Measurements from ENCODE around the gene ZNF646. TPM values are rescaled to one million over a fixed set of nuclear protein-coding genes. Genes with fewer than 3 reads are reported as not detected.

The ZNF646 gene
- total RNA-seq, 6 donors from 2014 or later, result 16.7 to 40.9 (median 23.2) TPM

GRCh38 chr16:31128711-31129567, 54.7 kb downstream of the ZNF646 start:
- Histone ChIP-seq H3K4me1 (peaks cover 29 to 74% (median 57%) of the 10 kb centered on the region in 4 donors), H3K9me3 (no peaks in the 10 kb centered on the region), H3K36me3 (peaks cover 0 to 79% (median 42%) of the 10 kb centered on the region in 4 donors), H3K4me3 (no peak overlapping the region), H3K27ac (peak overlapping the region; percentile 91 to 94 (median 92)), H3K27me3 (no peaks in the 10 kb centered on the region)
- WGBS, 2 donors, result 40 to 75% methylated on average over 9 to 14 of the region's 14 CpGs
- TF ChIP-seq EP300 (IDR thresholded peaks at IDR 0.05) (peak in 2 of 4 donors; percentile 58 to 78), POLR2AphosphoS5 (IDR thresholded peaks at IDR 0.05) (peak; percentile 81 to 87), POLR2A (IDR thresholded peaks at IDR 0.05) (peak in 1 of 4 donors; percentile 76), CTCF (IDR thresholded peaks at IDR 0.05) (peak in 1 of 6 experiments; percentile 6)
- DNase-seq (peak in 1 of 2 donors; percentile 94), ATAC-seq (ENCODE audit: low FRiP score in 2 of 2) (peak; percentile 84 to 88)

GRCh38 chr16:31129568-31130335, 55.5 kb downstream of the ZNF646 start:
- peak; percentile 72 to 91 for DNase-seq
- Histone ChIP-seq H3K4me3 (peak overlapping the region in 1 of 4 donors; percentile 17), H3K27me3 (no peaks in the 10 kb centered on the region), H3K27ac (peak overlapping the region; percentile 91 to 94 (median 92)), H3K4me1 (peaks cover 29 to 82% (median 58%) of the 10 kb centered on the region in 4 donors), H3K36me3 (peaks cover 0 to 71% (median 39%) of the 10 kb centered on the region in 4 donors), H3K9me3 (no peaks in the 10 kb centered on the region)
- ATAC-seq (ENCODE audit: low FRiP score in 2 of 2), result peak in 1 of 2 donors; percentile 64
- peak in 1 of 4 donors; percentile 55 for TF ChIP-seq POLR2A (IDR thresholded peaks at IDR 0.05)
- no peak for TF ChIP-seq EP300 (IDR thresholded peaks at IDR 0.05)
- TF ChIP-seq CTCF (IDR thresholded peaks at IDR 0.05), result no peak
- peak in 1 of 2 donors; percentile 21 for TF ChIP-seq POLR2AphosphoS5 (IDR thresholded peaks at IDR 0.05)
- WGBS, 2 donors, result 43 to 76% methylated on average over 6 to 24 of the region's 29 CpGs

DNA sequence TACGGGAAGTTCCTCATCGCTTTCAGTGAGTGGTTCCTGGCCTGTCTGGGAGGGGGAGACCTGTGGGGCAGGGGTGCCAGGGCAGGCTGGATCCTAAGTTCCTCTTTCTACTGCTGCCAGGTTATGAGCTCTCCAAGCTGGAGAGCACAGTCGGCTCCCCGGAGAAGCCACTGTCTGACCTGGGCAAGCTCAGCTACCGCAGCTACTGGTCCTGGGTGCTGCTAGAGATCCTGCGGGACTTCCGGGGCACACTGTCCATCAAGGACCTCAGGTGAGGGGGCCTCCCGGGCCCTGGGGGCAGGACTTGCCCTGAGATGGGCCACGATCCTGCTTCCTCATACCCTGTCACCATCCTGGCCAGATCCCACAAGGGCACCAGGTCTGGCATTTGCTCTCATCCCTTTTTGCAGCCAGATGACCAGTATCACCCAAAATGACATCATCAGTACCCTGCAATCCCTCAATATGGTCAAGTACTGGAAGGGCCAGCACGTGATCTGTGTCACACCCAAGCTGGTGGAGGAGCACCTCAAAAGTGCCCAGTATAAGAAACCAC, 56.2 kb downstream of the ZNF646 start:
- peak in 1 of 2 donors; percentile 1 for ATAC-seq (ENCODE audit: low FRiP score in 2 of 2)
- Histone ChIP-seq H3K27me3 (no peaks in the 10 kb centered on the region), H3K4me1 (peaks cover 29 to 82% (median 58%) of the 10 kb centered on the region in 4 donors), H3K27ac (peak overlapping the region; percentile 91 to 94 (median 92)), H3K9me3 (no peaks in the 10 kb centered on the region), H3K36me3 (peaks cover 0 to 66% (median 39%) of the 10 kb centered on the region in 4 donors), H3K4me3 (peak overlapping the region in 1 of 4 donors; percentile 17)
- TF ChIP-seq EP300 (IDR thresholded peaks at IDR 0.05) (peak in 1 of 4 donors; percentile 1), POLR2AphosphoS5 (IDR thresholded peaks at IDR 0.05) (no peak), CTCF (IDR thresholded peaks at IDR 0.05) (no peak)
- 40 to 59% methylated on average over 1 to 10 of the region's 10 CpGs for WGBS, 2 donors
- peak; percentile 59 to 79 for DNase-seq

GRCh38 chr16:31130899-31131298, 56.7 kb downstream of the ZNF646 start:
- TF ChIP-seq POLR2A (IDR thresholded peaks at IDR 0.05) (peak in 1 of 4 donors; percentile 43), CTCF (IDR thresholded peaks at IDR 0.05) (no peak), POLR2AphosphoS5 (IDR thresholded peaks at IDR 0.05) (peak; percentile 54), EP300 (IDR thresholded peaks at IDR 0.05) (peak in 1 of 4 donors; percentile 17)
- H3K4me3 ChIP-seq, result peak overlapping the region in 1 of 4 donors; percentile 17
- WGBS, 2 donors, result 72 to 85% methylated on average over 2 to 6 of the region's 6 CpGs
- peak overlapping the region; percentile 91 to 94 (median 92) for H3K27ac ChIP-seq
- no peaks in the 10 kb centered on the region for H3K27me3 ChIP-seq
- H3K9me3 ChIP-seq, result no peaks in the 10 kb centered on the region
- ATAC-seq (ENCODE audit: low FRiP score in 2 of 2) (peak; percentile 5 to 79), DNase-seq (peak; percentile 90 to 94)
- peaks cover 0 to 63% (median 39%) of the 10 kb centered on the region in 4 donors for H3K36me3 ChIP-seq
- peaks cover 29 to 85% (median 59%) of the 10 kb centered on the region in 4 donors for H3K4me1 ChIP-seq

Measured in upper lobe of left lung (tissue), 6 donors.